HepG2 (cell line): Measurements from ENCODE around the gene PARP15. TPM values are rescaled to one million over a fixed set of nuclear protein-coding genes. Genes with fewer than 3 reads are reported as not detected.

Source experiments
- ATAC-seq: fragments of 200-7000 bp; cut with Tn5 transposase; 3 replicates; pipeline ENCODE4 v1.9.1; 2020; ENCODE audit warnings: mild to moderate bottlenecking, moderate library complexity
- BruUV-seq: library from RNA; stranded (reverse); fragments of 400-500 nt; replicated peaks from 2 replicates; lab custom pipeline; 2021; lab: Mats Ljungman, UMichigan
- CTCF ChIA-PET: fragments of 300-600 bp; formaldehyde crosslinking; extraction: SDS; loops from one replicate; lab custom pipeline; 2021; ENCODE audit warnings: low total read pairs, inconsistent platforms, low intra/inter-chr PET ratio; lab: Yijun Ruan, JAX
- POLR2A ChIA-PET: fragments of 350-600 bp; sonication (Branson Sonifier 250); formaldehyde crosslinking; loops from one replicate; lab custom pipeline; 2020; ENCODE audit warnings: antibody characterized with exemption, inconsistent platforms; lab: Yijun Ruan, JAX
- DNase-seq: peaks from one replicate; pipeline ENCODE4 v3.0.0-alpha.2; 2015; ENCODE audit warnings: low spot score
- FAIRE-seq: peaks from 3 replicates; lab custom pipeline; 2011; peaks lifted over from hg19 to GRCh38; lab: Jason Lieb, UNC
- H2AFZ ChIP-seq: one replicate; pipeline ENCODE4 v1.6.1; 2011; ENCODE audit warnings: low read length, inconsistent platforms
- H3K27ac ChIP-seq: fragments of 300-600 bp; 3 replicates; pipeline ENCODE4 v1.8.0; 2011; ENCODE audit warnings: mixed run types, mild to moderate bottlenecking, mixed read lengths, low read length, inconsistent platforms; ENCODE audit not compliant: insufficient read depth; ENCODE audit errors: extremely low read length
- H3K27me3 ChIP-seq, 2 experiments: fragments of 200-600 bp in 1 of 2; 2 replicates in 1 of 2; 3 replicates in 1 of 2; pipeline versions ENCODE4 v1.6.0 to v1.8.0; 2011; ENCODE audit warnings: low read length in 2 of 2, mild to moderate bottlenecking in 2 of 2, moderate library complexity in 2 of 2, inconsistent platforms in 1 of 2; ENCODE audit not compliant: insufficient read depth in 2 of 2, control insufficient read depth in 1 of 2
- H3K36me3 ChIP-seq, 2 experiments: fragments of 200-600 bp in 1 of 2; replicated peaks in 1 of 2; 2 replicates in 1 of 2; 3 replicates in 1 of 2; pipeline versions ENCODE4 v1.5.1 to v1.8.0; 2011; ENCODE audit warnings: low read length in 2 of 2, inconsistent platforms in 1 of 2; ENCODE audit not compliant: insufficient read depth in 2 of 2, control insufficient read depth in 1 of 2
- H3K4me1 ChIP-seq: 2 replicates; pipeline ENCODE4 v1.5.1; 2012; ENCODE audit warnings: low read length, inconsistent platforms; ENCODE audit not compliant: insufficient read depth
- H3K4me2 ChIP-seq: 2 replicates; pipeline ENCODE4 v1.6.0; 2011; ENCODE audit warnings: low read depth, low read length, inconsistent platforms
- H3K4me3 ChIP-seq, 3 experiments: fragments of 200-600 bp in 1 of 3; sonication (generic), shearing (Covaris generic) in 1 of 3; replicated peaks in 1 of 3; 2 replicates each; pipeline ENCODE4 v1.5.1; 2011 to 2016; ENCODE audit warnings: low read length in 3 of 3, inconsistent platforms in 2 of 3, low read depth in 2 of 3, mild to moderate bottlenecking in 2 of 3, control low read depth in 1 of 3, mixed read lengths in 1 of 3; ENCODE audit not compliant: insufficient read depth in 1 of 3
- H3K79me2 ChIP-seq: one replicate; pipeline ENCODE4 v1.6.1; 2011; ENCODE audit warnings: low read length, inconsistent platforms; ENCODE audit not compliant: insufficient read depth
- H3K9ac ChIP-seq: 2 replicates; pipeline ENCODE4 v1.6.0; 2011; ENCODE audit warnings: mild to moderate bottlenecking, low read depth, low read length, inconsistent platforms; ENCODE audit not compliant: insufficient read depth
- H3K9me3 ChIP-seq: 2 replicates; pipeline ENCODE4 v1.5.1; 2012; ENCODE audit warnings: mild to moderate bottlenecking, low read length
- H4K20me1 ChIP-seq: 2 replicates; pipeline ENCODE4 v1.6.0; 2011; ENCODE audit warnings: inconsistent platforms, mild to moderate bottlenecking, low read length, moderate library complexity; ENCODE audit not compliant: insufficient read depth
- DNMT3B ChIP-seq: conservative IDR thresholded peaks from 2 replicates; pipeline ENCODE4 v1.6.1; 2016; ENCODE audit warnings: missing biosample characterization, control low read depth
- ETV6 ChIP-seq: sonication (generic); formaldehyde crosslinking; conservative IDR thresholded peaks from 2 replicates; pipeline ENCODE4 v1.4.0; 2020; ENCODE audit warnings: missing genetic modification reagents
- MYPOP ChIP-seq: sonication (generic); formaldehyde crosslinking; IDR thresholded peaks from 2 replicates; pipeline ENCODE4 v1.8.1; 2023; ENCODE audit warnings: mild to moderate bottlenecking, moderate library complexity, missing genetic modification reagents
- NAIF1 ChIP-seq: sonication (generic); formaldehyde crosslinking; IDR thresholded peaks from 2 replicates; pipeline ENCODE4 v1.5.0; 2020; ENCODE audit warnings: mild to moderate bottlenecking, missing genetic modification reagents, borderline replicate concordance
- NR2F1 ChIP-seq, 2 experiments: fragments of 450-650 bp in 1 of 2; formaldehyde crosslinking in 1 of 2; IDR thresholded peaks; 2 replicates each; pipeline versions ENCODE4 v1.5.0 to v1.6.1; 2016 to 2020; ENCODE audit warnings: mild to moderate bottlenecking in 1 of 2, missing compliant biosample characterization in 1 of 2, missing genetic modification reagents in 1 of 2, moderate library complexity in 1 of 2
- PLSCR1 ChIP-seq: sonication (generic); formaldehyde crosslinking; IDR thresholded peaks from 2 replicates; pipeline ENCODE4 v1.5.0; 2020; ENCODE audit warnings: missing genetic modification reagents, mild to moderate bottlenecking, borderline replicate concordance
- RBM39 ChIP-seq: fragments of 200-400 bp; formaldehyde crosslinking; IDR thresholded peaks from one replicate; pipeline ENCODE4 v1.6.1; 2018; ENCODE audit warnings: antibody characterized with exemption, mild to moderate bottlenecking, low read depth, low read length; ENCODE audit not compliant: poor library complexity, severe bottlenecking
- SRY ChIP-seq: sonication (generic); formaldehyde crosslinking; IDR thresholded peaks from 2 replicates; pipeline ENCODE4 v1.8.0; 2022; ENCODE audit warnings: mild to moderate bottlenecking, missing genetic modification reagents
- ZBTB43 ChIP-seq: sonication (generic); formaldehyde crosslinking; conservative IDR thresholded peaks from 2 replicates; pipeline ENCODE4 v1.4.0; 2020; ENCODE audit warnings: missing genetic modification reagents
- ZFY ChIP-seq: sonication (generic); formaldehyde crosslinking; IDR thresholded peaks from 2 replicates; pipeline ENCODE4 v1.4.0; 2020; ENCODE audit warnings: missing genetic modification reagents
- ZNF558 ChIP-seq: sonication (generic); formaldehyde crosslinking; IDR thresholded peaks from 2 replicates; pipeline ENCODE4 v1.9.0; 2022; ENCODE audit warnings: mild to moderate bottlenecking, missing genetic modification reagents, borderline replicate concordance
- WGBS: methylation state at CpG from one replicate; pipeline ENCODE4 v1.1.6; 2017; ENCODE audit warnings: low lambda C conversion rate; 5-methylcytosine and 5-hydroxymethylcytosine counted together
- in situ Hi-C: cut with HindIII; loops from 2 replicates; pipeline ENCODE4 v1.10.0; 2017; ENCODE audit warnings: low pct_unique_long_range_greater_than_20kb; ENCODE audit not compliant: extremely low pct_ligation_motif_present
- intact Hi-C: fragments of 100-400 bp; cut with micrococcal nuclease; formaldehyde crosslinking; loops from one replicate; pipeline ENCODE4 v1.10.0; 2022; ENCODE audit not compliant: unreplicated experiment
- polyA plus RNA-seq, 8 experiments: library from polyadenylated mRNA; depleted of rRNA in 3 of 8; stranded (reverse) in 7 of 8; unstranded in 1 of 8; fragments of >200 nt; fragmentation: Illumina TruSeq in 4 of 8; extraction: Trizol in 4 of 8; gene quantifications; 2 replicates each; pipeline versions ENCODE4 v1.2.1 to v1.2.3, GENCODE V29; 2011 to 2016; ENCODE audit warnings: low read depth in 4 of 8, missing spikeins in 1 of 8, mixed read lengths in 1 of 8; ENCODE audit not compliant: insufficient read depth in 1 of 8
- total RNA-seq, 5 experiments: library from RNA; depleted of rRNA; stranded (reverse); fragments of >200 nt; fragmentation: Illumina TruSeq; extraction: Trizol; gene quantifications; 2 replicates each; pipeline ENCODE4 v1.2.3, GENCODE V29; 2016; ENCODE audit warnings: low read depth in 1 of 5

The PARP15 gene
- total and polyA plus RNA-seq, 2 of the 13 experiments (the other 11 are each of a cell fraction or from before 2014, with no cell fraction given), result 0.02 TPM; not detected in 1

- TF ChIP-seq ZBTB43 (CRISPR knock-in tag) (no peak), ETV6 (no peak)
Measured at GRCh38 chr3:122671553-122671952, 94.1 kb downstream of the PARP15 start (continued).

GRCh38 chr3:122674339-122674738 lies 96.9 kb downstream of the PARP15 start:
- WGBS, result 8% methylated on average over 3 of the region's 3 CpGs

More at GRCh38 chr3:122674339-122674738, 96.9 kb downstream of the PARP15 start:
- Histone ChIP-seq H2AFZ (no peak overlapping the region), H3K9ac (no peak overlapping the region), H3K27ac (no peak overlapping the region), H3K4me2 (no peak overlapping the region), H3K79me2 (no peaks in the 10 kb centered on the region), H3K9me3 (no peaks in the 10 kb centered on the region), H3K27me3 (no peaks in the 10 kb centered on the region), H4K20me1 (no peaks in the 10 kb centered on the region), H3K4me3 (no peak overlapping the region), H3K36me3 (no peaks in the 10 kb centered on the region), H3K4me1 (peaks cover 15% of the 10 kb centered on the region)
- DNase-seq (no peak), FAIRE-seq (no peak), ATAC-seq (no peak)
- TF ChIP-seq PLSCR1 (no peak), NR2F1 (CRISPR knock-in tag; IDR thresholded peaks at IDR 0.05) (no peak), MYPOP (CRISPR knock-in tag) (no peak), SRY (no peak), DNMT3B (no peak), NAIF1 (CRISPR knock-in tag) (no peak), ZNF558 (CRISPR knock-in tag) (no peak), RBM39 (no peak), ZFY (CRISPR knock-in tag) (no peak)
- CTCF ChIA-PET, result no interaction called here
- in situ Hi-C loops, result no loop called here
- POLR2A ChIA-PET, result no interaction called here
- intact Hi-C loops, result loop anchor here (10.0 kb wide), 2 partner anchors 370 to 1130 kb away; partner anchors contain the start of gene POLQ
- BruUV-seq, result no TSS peak
